ENCODE data around the gene RESP18. TPM values are rescaled to one million over a fixed set of nuclear protein-coding genes. Genes with fewer than 3 reads are reported as not detected.

The RESP18 gene
- not detected for total RNA-seq

DNA sequence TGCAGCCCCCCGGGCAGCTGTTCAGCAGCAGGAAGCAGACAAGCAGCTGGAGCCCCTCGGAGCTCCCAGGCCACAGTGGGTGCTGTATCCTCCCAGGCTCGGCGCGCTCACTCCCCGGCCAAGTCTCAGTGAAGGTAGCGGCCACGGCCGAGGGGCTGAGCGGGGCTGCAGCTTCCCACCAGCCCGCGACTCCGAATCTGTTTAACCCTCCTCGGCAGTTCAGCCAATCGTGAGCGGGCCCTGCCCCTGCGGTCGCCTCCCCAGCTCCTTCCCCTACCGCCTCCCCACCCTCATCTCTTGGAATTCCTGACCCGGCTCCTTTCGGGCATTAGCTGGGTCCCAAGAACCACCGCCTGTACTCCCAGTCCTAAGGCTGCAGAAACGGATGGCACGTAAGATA, at the start of gene RESP18:
RESP18 (minus strand) TSS at position 203 of the 400 bp plus-strand sequence.
- DNase-seq (ENCODE audit: low spot score): no peak
- Histone ChIP-seq H3K27me3 (replicated peaks; ENCODE audit: insufficient read depth) (peaks cover 11% of the 10 kb centered on the region), H3K9me3 (no peaks in the 10 kb centered on the region), H3K36me3 (no peaks in the 10 kb centered on the region), H3K4me1 (replicated peaks) (no peaks in the 10 kb centered on the region), H3K4me3 (no peak within 1 kb of the TSS), H3K27ac (no peak within 1 kb of the TSS)
- TF ChIP-seq, protein P1, sequence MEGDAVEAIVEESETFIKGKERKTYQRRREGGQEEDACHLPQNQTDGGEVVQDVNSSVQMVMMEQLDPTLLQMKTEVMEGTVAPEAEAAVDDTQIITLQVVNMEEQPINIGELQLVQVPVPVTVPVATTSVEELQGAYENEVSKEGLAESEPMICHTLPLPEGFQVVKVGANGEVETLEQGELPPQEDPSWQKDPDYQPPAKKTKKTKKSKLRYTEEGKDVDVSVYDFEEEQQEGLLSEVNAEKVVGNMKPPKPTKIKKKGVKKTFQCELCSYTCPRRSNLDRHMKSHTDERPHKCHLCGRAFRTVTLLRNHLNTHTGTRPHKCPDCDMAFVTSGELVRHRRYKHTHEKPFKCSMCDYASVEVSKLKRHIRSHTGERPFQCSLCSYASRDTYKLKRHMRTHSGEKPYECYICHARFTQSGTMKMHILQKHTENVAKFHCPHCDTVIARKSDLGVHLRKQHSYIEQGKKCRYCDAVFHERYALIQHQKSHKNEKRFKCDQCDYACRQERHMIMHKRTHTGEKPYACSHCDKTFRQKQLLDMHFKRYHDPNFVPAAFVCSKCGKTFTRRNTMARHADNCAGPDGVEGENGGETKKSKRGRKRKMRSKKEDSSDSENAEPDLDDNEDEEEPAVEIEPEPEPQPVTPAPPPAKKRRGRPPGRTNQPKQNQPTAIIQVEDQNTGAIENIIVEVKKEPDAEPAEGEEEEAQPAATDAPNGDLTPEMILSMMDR (IDR thresholded peaks at IDR 0.05): no peak
- no peak for TF ChIP-seq POLR2A (IDR thresholded peaks at IDR 0.05)
- intact Hi-C loops (cut with DNase I): no loop called here
- 11% methylated on average over 17 of the region's 24 CpGs for WGBS

DNA sequence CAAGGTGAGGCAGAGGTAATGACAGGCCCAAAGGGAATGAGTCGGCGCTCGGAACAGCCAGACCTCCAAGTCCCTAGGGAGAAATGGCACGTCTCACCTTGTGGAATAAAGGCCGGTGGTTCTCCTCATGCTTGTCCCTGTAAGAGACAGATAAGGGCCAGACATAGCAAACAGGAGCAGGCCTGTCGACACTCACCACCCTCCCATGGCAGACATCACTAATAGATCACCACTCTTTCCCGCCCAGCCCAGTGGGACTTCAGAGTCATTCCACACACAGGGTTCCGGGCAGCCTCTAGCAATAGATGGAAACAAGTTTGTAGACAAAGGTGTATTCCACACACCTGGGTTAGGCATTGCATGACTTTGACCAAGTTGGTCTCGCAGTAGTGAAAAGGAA, 48.9 kb upstream of the RESP18 start:
- no peak for DNase-seq (ENCODE audit: low spot score)
- H3K36me3 ChIP-seq: peaks cover 5 to 9% of the 10 kb centered on the region in 2 donors
- H3K27me3 ChIP-seq (replicated peaks; ENCODE audit: insufficient read depth): no peaks in the 10 kb centered on the region
- 87% methylated on average over 9 of the region's 9 CpGs for WGBS
- no peaks in the 10 kb centered on the region for H3K9me3 ChIP-seq
- intact Hi-C loops (cut with DNase I): no loop called here
- no peak overlapping the region for H3K27ac ChIP-seq
- no peak for TF ChIP-seq POLR2AphosphoS5 (IDR thresholded peaks at IDR 0.05)
- no peak for TF ChIP-seq POLR2A (IDR thresholded peaks at IDR 0.05)
- TF ChIP-seq, protein P1 (IDR thresholded peaks at IDR 0.05): no peak
- no peak overlapping the region for H3K4me3 ChIP-seq
- H3K4me1 ChIP-seq (replicated peaks): no peaks in the 10 kb centered on the region

DNA sequence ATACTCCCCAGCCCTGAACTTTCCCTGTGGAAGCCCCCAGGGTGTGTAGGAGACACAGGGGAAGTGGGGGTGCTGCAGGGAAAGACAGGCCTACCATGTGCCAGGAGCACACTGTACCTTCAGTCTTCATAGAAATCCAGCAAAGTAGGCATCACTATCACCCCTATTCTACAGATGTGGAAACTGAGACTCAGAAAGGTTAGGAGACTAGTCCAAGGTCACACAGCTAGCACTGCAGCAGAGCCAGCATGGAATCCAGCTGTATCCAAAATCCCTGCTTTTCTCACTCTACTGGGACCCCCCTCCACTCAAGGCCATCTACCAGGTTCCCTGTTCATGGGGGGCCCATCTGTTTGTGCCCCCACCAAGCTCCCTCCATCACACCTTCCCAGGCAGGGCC, 48.4 kb upstream of the RESP18 start:
- TF ChIP-seq POLR2AphosphoS5 (IDR thresholded peaks at IDR 0.05) (no peak), POLR2A (IDR thresholded peaks at IDR 0.05) (no peak)
- TF ChIP-seq, protein P1 (IDR thresholded peaks at IDR 0.05): no peak
- H3K9me3 ChIP-seq: no peaks in the 10 kb centered on the region
- DNase-seq (ENCODE audit: low spot score): no peak
- H3K4me1 ChIP-seq (replicated peaks): no peaks in the 10 kb centered on the region
- H3K4me3 ChIP-seq: no peak overlapping the region
- intact Hi-C loops (cut with DNase I): no loop called here
- peaks cover 5 to 9% of the 10 kb centered on the region in 2 donors for H3K36me3 ChIP-seq
- no peaks in the 10 kb centered on the region for H3K27me3 ChIP-seq (replicated peaks; ENCODE audit: insufficient read depth)
- H3K27ac ChIP-seq: no peak overlapping the region

DNA sequence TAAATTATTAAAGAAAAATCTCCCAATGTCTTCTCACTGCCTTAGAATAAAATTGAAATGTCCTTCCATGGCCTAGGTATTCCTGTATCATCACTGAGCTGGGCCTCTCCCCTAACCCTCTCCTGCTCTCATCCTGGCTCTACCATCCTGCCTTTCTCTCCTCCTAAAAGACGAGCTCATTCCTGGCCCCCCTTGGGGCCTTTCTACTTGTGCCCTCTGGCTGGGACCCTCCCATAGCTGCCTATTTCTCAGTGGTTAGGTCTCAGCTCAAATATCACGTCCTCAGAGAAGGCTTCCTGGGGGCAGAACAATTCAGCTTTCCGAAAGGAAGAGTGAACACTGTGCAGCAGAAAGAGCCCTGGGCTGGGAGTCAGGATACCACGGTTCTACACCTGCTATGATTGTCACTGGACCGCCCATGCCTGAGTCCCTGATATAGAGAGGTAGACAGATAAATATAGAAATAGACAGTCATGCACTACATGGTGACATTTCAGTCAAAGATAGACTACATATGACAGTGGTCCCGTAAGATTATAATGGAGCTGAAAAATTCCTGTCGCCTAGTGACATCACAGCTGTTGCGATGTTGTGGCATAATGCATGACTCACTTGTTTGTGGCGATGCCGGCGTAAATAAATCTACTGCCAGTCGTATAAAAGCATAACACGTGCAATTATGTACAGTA, 45.8 kb upstream of the RESP18 start:
- 89% methylated on average over 13 of the region's 13 CpGs for WGBS
- intact Hi-C loops (cut with DNase I): no loop called here
- no peaks in the 10 kb centered on the region for H3K4me1 ChIP-seq (replicated peaks)
- TF ChIP-seq, protein P1 (IDR thresholded peaks at IDR 0.05): no peak
- no peak for TF ChIP-seq POLR2A (IDR thresholded peaks at IDR 0.05)
- no peak for DNase-seq (ENCODE audit: low spot score)
- H3K27me3 ChIP-seq (replicated peaks; ENCODE audit: insufficient read depth): no peaks in the 10 kb centered on the region
- H3K36me3 ChIP-seq: peaks cover 0 to 16% of the 10 kb centered on the region in 2 donors
- no peak overlapping the region for H3K27ac ChIP-seq
- no peaks in the 10 kb centered on the region for H3K9me3 ChIP-seq
- no peak overlapping the region for H3K4me3 ChIP-seq

DNA sequence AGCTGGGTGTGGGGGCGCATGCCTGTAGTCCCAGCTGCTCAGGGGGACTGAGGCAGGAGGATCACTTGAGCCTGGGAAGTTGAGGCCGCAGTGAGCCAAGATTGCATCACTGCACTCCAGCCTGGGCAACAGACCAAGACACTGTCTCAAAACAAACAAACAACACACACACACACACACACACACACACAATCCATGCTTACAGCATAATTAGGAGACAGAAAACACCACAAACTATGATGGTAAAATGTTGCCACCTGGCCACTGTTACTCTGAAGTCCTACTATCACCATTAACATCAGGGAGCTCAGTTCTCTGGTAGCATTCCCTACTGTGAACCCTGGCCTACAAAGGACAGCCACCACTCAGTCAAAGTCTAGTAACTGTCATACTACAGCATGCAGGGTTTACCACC, 36.9 kb upstream of the RESP18 start:
- intact Hi-C loops (cut with DNase I): no loop called here
- H3K27ac ChIP-seq: no peak overlapping the region
- TF ChIP-seq, protein P1 (IDR thresholded peaks at IDR 0.05): no peak
- no peak for TF ChIP-seq POLR2A (IDR thresholded peaks at IDR 0.05)
- TF ChIP-seq POLR2AphosphoS5 (IDR thresholded peaks at IDR 0.05): no peak
- H3K9me3 ChIP-seq: no peaks in the 10 kb centered on the region
- DNase-seq (ENCODE audit: low spot score): peak; percentile 50
- H3K4me1 ChIP-seq (replicated peaks): no peaks in the 10 kb centered on the region
- H3K4me3 ChIP-seq: no peak overlapping the region
- peaks cover 0 to 8% of the 10 kb centered on the region in 2 donors for H3K36me3 ChIP-seq
- no peaks in the 10 kb centered on the region for H3K27me3 ChIP-seq (replicated peaks; ENCODE audit: insufficient read depth)
- WGBS: 21% methylated on average over 2 of the region's 2 CpGs
